GM21367 (cell line): Measurements from ENCODE around the gene ZNF628.

Experiments
- ATAC-seq: cut with Tn5 transposase; IDR thresholded peaks from one replicate; pipeline ENCODE4 v1.9.1; 2021; ENCODE audit not compliant: unreplicated experiment

ZNF628 gene

DNA sequence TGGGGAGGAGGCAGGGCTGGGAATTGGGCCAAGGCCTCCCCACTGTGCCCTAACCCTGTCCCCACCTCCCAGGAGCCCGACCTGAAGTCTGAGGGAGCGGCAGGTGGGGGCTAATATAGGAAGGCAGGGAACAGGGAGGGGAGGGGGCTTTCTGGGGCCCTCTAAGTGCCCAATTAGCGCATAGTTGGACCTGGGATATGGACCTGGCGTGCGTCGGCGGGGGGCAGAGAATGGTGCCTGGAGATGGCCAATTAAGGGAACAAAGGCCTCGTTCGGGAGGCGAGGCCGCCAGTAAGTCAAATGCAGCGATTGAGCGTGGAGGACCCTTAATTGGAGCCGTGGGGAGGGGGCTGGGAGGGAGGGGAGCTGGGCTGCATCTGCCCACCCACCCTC, 11.8 kb upstream of the ZNF628 start, which contains the start of gene C19orf85:
TSS of gene C19orf85 (minus strand) at position 90 of the 393 bp plus-strand sequence. CDS start 197 bp downstream, outside the sequence.
- no peak for ATAC-seq

DNA sequence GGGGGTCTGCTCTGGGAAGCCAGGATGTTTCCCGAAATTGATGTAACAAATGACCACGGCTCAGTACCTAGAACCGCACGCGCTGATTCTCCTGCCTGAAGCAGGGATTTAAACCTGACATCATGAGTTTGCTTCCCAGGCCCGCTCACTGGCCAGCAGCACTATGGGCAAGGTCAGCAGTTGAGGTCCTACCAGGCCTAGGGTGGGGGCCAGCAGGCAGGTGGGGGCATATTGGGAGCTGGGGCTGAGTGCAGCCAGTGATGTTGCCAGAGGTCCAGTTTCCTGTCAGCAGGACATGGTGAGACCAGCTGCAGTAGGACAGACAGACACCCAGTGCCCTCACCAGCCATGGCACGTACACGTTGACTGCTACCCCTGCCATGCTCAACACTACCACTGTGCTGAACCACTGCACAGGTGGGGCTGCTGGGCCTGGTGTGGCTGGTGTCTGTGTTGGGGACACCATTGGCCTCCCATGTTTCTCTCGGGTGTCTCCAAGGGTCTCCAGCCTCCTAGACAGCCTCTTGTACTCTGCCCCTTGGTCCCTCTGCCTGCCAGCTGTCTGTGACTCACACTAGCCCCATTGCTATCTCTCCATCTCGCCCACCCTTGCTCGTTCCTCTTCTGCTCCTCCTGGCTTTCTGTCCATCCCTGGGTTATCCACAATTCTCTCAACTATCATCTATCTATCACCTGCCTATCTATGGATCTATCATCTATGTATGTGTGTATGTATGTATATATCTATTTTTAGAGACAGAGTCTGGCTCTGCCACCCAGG, 10.8 kb upstream of the ZNF628 start:
- no peak for ATAC-seq

DNA sequence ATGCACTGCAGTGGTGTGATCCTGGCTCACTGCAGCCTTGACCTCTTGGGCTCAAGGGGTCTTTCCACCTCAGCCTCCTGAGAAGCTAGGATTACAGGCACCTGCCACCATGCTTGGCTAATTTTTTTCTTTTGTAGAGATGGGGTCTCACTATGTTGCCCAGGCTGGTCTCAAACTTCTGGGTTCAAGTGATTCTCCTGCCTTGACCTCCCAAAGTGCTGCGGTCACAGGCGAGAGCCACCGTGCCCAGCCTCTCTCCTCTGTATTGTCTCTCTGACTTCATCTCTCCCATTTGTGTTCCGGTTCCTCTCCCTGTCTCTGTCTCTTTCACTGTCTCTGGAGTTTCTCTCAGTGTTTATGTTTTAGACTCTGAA, 10.2 kb upstream of the ZNF628 start:
- ATAC-seq = no peak

DNA sequence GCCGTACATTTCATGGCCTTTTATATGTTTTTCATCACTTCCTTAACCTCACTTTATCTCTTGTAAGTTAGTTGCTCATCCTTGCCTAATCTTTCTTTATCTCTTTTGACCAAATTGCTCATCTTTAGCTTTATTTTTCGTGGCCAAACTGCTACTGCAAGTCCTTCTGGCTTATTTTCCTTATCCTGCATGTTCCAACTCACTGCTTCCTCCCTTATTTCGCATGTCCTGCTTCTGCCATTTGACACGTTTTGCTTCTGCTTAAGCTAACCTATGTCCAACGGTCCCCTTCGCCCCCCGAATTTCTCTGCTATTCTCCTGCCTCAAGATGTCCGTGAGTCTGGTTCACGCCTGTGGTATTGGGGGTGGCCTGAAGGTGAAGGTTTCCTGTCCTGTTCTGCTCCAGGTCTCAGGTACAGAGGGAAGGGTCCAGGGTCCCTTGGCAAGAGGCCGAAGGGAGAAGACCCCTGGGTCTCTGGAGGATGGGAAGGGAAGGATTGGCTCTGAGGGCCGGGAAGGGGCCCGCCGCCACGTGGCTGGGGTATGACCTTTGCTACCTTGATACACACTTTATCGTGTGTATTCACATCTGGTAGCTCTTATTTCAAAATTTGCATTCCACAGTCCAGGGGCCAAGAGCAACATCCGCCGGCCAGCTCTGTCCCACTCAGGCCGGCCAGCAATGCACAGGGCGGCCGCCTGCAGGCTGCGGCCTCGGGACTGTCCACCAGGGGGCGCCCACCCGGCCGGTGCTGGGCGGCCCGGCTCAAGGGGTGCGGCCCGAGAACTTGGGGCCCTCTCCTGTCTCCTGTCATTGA, 9.0 kb upstream of the ZNF628 start:
- ATAC-seq = no peak

DNA sequence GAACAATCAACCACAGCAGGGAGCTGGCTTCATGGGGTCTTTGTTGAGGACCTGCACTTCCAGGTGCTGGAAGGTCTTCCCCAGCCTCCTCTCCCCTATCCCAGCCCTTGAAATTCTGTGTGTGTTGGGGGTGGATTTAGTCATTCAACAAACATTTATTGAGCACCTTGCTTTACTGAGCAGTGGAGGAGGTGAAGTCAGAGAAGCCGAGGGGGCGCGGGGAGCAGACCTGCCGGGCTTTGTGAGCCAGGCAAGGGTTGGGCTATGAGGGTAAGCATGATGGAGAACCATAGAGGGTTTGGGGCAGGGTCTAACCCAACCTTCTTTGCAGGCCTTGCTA, 8.4 kb upstream of the ZNF628 start:
- no peak for ATAC-seq

DNA sequence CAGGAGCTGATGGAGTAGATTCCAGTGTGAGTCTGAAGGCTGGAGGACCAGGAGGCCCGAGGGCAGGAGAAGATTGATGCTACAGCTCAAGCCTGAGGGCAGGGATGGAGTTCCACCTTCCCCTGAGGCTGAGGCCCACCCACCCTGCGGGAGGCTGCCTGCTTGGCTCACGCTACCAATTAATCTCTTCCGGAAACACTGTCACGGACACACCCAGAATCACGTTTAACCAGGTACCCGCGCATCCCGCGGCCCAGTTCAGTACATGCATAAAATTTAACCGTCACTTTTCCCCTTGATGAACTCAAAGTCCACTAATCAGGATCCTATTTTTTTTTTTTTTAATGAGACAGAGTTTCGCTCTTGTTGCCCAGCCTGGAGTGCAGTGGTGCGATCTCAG, 5.2 kb upstream of the ZNF628 start:
- no peak for ATAC-seq

DNA sequence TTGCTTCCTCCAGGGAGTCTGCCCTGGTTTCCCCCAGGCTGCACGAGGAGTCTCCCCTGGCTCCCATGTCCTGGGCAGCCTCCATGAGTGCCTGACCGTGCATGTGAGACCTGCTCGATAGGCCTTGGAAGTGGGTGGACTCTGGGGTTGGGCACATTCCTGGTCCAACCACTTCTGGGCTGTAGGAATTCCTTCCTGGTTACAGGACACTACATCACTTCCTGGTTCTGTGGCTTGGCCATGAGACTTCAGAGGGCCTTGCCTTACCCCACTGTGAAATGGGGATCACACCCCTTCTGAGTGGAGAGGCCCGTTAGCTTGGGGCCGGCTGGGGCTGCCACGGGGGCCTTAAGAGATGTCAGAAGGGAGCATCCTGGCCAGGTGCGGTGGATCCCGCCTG, 4.0 kb upstream of the ZNF628 start:
- no peak for ATAC-seq

DNA sequence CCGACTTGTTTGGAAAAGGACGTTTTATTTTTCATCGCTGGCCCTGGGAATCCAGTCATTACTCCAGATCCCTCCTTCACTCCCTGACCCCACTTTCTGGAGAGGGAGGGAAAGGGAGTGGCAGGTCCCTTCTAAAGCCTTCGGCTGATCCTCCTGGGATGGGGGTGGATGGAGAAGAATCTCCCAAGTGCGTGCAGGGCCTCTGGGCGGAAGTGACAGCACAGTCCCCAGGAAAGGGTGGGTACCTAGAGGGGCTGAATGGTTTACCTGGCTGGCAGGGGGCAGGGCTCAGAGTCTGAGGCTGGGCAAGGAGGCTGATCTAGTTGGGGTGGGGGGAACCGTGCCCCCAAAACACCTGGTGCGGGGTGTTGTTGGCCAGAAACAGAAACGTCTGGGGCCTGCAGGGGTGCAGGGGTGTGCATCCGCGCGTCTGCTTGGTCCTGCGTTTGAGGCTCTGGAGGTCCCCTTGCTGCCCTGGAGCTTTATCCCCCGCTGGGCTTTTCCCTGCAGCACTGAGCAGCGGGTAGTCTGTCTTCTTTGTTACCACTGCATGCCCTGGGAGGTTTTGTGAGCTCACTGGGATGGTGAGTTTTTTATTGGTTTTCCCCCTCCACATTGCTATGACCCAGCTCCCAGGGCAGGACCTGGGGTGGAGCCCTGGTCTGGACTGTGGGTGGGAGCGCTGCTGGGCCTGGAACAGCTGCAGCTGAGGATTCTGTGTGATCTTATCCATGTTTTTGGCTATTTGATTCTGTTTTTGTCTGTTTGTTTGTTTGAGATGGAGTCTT, 3.0 kb upstream of the ZNF628 start:
- ATAC-seq = no peak

DNA sequence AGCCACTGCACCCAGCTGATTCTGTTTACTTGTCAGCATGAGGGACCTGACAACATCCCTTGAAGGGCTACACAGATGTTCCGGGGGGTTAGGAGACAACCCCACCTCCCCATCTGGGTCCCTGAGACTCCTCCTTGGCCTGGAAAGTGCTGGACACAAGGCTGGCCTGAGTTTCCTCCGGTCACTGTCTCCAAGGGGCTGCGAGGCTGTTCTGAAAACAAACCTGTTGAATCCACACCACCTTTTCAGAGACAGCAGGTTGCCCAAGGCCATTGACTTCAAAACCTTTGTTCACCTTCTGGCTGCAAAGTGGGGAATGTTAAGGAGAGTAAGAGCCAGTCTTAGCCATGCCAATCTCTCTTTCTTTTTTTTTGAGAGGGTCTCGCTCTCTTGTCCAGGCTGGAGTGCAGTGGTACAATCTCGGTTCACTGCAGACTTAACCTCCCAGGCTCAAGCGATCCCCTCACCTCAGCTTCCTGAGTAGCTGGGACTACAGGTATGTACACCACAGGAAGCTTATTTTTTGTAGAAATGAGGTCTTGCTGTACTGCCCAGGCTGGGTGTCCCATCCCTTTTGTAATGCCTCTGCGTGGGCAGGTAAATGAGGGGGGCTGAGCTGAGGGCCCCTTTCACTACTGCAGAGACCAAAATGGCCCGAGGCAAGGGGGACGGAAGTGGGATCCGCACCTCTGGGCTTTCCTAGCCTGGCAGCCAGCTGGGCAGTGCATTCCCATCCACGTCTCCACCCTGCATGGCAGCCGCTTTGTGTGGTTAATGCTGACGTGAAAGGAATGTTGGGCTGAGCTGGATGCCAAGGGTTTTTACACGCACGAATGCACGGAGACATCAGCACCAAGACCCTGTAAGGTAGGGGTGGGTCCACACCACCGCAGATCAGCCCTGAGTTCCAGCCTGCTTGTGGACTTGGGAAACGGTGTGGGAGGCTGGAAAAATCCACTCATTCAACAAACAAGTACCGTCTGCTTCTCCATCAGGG, 1.9 kb upstream of the ZNF628 start:
- ATAC-seq = no peak

DNA sequence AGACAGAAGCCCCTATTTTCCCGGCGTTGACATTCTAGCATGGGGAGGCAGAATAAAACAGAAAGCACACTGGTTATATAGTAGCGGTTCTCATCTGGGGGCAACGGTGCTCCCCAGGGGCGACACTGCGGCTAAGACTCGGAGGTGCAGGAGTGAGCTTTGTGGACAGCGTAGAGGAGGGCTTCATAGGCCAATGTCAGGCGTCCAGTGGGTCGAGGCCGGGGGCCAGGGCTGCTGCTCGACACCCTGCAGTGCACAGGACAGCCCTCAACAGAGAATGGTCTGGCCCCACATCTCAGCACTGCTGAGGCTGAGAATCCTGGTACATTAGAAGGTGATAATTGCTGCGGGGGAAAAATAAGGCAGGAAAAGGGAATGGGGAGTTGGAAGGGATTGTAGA, 1.5 kb downstream of the ZNF628 start:
- no peak for ATAC-seq

DNA sequence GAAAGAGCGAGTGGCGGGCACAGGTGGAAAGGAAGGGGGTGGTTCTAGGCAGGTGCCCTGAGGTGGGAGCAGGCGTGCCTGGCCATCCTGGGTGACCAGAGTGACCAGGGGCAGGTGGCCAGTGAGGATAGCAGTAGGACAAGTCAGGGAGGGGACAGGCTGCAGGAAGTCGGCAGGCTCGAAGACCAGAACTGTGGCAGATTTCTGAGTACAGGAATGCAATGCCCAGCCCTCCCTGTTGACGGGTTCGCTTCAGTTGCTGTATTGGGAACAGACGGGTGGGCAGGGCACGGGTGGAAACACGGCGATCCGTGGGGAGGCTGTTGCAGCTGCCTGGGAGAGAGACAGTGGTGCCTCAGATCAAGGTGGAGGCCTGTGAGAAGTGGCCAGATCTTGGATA, 1.9 kb downstream of the ZNF628 start:
- no peak for ATAC-seq

DNA sequence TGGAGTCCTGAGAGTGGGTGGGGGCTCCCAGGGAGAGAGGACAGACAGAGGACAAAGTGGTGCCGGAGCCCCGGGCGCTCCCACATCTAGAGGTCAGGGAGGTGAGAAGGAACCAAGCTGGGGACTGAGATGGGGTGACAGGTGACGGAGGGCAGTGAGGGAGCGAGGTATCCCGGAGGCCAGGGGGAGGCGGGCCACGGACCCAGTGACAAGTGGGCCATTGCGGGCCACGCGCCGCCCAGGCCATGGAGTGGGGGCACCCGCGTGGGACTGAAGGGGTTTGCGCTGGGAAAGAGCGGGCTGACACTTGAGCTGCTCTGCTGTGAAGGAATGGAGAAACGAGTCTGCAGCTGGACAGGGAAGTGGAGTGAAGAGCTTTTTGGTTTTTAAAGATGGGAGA, 2.6 kb downstream of the ZNF628 start:
- no peak for ATAC-seq

DNA sequence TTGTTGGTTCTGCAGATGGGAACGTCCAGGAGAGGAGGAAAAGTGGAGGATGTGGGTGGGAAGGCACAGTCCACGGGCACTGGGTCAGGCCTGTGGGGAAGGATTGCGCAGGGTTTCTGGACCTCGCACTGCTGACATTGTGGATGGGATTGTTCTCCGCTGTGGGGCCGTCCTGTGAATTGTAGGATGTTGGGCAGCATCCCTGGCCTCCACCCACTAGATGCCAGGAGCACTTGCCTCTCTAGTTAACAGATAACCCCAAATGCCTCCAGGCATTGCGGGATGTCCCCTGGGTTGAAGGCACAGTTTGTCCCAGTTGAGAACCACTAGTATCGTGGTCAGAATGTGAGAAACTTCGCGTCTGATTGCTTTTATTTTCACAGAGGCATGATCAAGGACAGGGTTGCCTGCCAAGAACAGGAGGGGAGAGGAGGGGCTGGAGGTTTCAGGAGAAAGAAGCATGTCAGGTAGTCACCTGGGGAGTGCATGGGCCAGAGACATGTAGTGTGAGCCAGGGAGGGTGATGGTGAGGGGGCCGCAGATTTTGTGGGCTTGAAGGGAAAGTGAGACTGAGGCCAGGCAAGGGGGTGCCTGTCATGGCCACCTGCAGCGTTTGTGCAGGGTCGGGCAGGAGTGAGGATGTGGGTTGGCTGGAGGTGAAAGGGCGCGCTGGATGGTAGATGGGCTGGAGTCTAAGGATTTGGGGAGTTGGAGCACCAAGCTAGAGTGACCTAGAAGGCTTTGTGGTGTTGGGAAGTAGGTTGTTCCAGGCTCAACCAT, 3.2 kb downstream of the ZNF628 start:
- no peak for ATAC-seq

DNA sequence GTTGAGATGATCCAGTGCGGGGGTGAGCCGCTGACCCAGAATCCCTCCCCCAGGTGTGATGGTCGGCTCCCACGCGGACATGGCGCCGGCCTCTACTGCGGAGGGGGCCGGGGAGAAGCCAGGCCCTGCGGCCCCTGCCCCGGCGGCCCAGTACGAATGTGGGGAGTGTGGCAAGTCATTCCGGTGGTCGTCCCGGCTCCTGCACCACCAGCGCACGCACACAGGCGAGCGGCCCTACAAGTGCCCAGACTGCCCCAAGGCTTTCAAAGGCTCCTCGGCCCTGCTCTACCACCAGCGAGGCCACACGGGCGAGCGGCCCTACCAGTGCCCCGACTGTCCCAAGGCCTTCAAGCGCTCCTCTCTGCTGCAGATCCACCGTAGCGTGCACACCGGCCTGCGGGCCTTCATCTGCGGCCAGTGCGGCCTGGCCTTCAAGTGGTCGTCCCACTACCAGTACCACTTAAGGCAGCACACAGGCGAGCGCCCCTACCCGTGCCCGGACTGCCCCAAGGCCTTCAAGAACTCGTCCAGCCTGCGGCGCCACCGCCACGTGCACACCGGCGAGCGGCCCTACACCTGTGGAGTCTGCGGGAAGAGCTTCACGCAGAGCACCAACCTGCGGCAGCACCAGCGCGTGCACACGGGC, 4.9 kb downstream of the ZNF628 start:
- no peak for ATAC-seq

DNA sequence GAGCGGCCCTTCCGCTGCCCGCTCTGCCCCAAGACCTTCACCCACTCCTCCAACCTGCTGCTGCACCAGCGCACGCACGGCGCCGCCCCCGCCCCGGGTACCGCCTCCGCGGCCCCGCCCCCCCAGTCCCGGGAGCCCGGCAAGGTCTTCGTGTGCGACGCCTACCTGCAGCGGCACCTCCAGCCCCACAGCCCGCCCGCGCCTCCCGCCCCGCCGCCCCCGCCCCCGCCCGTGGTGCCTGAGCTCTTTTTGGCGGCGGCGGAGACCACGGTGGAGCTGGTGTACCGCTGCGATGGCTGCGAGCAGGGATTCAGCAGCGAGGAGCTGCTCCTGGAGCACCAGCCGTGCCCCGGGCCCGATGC, 5.4 kb downstream of the ZNF628 start:
- no peak for ATAC-seq

DNA sequence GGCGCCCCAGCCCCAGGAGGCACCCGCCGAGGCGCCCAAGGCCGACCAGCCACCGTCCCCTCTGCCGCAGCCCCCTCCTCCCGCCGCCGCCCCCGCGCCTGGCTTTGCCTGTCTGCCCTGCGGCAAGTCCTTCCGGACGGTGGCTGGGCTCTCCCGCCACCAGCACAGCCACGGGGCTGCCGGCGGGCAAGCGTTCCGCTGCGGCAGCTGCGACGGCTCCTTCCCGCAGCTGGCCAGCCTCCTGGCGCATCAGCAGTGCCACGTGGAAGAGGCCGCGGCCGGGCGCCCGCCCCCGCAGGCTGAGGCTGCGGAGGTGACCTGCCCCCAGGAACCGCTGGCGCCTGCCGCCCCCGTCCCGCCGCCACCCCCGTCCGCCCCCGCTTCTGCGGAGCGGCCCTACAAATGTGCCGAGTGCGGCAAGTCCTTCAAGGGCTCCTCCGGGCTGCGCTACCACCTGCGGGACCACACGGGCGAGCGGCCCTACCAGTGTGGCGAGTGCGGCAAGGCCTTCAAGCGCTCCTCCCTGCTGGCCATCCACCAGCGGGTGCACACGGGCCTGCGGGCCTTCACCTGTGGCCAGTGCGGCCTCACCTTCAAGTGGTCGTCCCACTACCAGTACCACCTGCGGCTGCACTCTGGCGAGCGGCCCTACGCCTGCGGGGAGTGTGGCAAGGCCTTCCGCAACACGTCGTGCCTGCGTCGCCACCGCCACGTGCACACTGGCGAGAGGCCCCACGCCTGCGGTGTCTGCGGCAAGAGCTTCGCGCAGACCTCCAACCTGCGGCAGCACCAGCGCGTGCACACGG, 5.9 kb downstream of the ZNF628 start:
- ATAC-seq = no peak

DNA sequence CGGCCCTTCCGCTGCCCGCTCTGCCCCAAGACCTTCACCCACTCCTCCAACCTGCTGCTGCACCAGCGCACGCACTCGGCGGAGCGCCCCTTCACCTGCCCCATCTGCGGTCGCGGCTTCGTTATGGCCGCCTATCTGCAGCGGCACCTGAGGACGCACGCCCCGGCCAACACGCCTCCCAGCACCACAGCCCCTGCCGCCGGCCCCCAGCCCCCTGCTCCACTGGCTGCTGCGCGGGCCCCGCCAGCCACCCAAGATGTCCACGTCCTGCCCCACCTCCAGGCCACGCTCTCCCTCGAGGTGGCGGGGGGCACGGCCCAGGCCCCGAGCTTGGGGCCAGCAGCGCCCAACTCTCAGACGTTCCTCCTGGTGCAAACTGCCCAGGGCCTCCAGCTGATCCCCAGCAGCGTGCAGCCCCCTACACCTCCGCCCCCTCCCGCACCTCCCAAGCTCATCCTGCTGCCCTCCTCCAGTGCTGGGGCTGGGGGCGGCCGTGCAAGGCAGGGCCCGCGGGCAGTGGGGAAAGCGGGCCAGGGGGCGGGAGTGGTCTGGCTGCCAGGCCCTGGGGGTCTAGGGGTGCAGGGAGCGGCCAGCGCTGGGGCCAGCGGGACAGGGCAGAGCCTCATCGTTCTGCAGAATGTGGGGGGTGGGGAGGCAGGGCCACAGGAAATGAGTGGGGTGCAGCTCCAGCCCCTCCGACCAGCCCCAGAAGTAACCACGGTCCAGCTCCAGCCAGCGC, 6.7 kb downstream of the ZNF628 start:
- ATAC-seq = no peak
